GM15510 (cell line): ENCODE data around the gene SLC25A1.

Experiments
- POLR2A ChIP-seq: IDR thresholded peaks from 3 replicates; pipeline ENCODE4 v1.6.1; 2011; ENCODE audit warnings: borderline replicate concordance; ENCODE audit not compliant: insufficient read length; ENCODE audit errors: extremely low read depth

Gene SLC25A1

GRCh38 chr22:19131685-19132015 lies 46.9 kb downstream of the SLC25A1 start:
- TF ChIP-seq POLR2A, result no peak

GRCh38 chr22:19130959-19131684 lies 47.4 kb downstream of the SLC25A1 start, which contains the start of gene TSSK2:
Gene TSSK2, plus strand, starts transcription at chr22:19131308. Its CDS starts 92 bp downstream, at chr22:19131400.
- no peak for TF ChIP-seq POLR2A

GRCh38 chr22:19129871-19130270 lies 48.7 kb downstream of the SLC25A1 start:
- no peak for TF ChIP-seq POLR2A

- no peak for TF ChIP-seq POLR2A
These were observed 49.4 kb downstream of the SLC25A1 start for GRCh38 chr22:19128946-19129727.

GRCh38 chr22:19128009-19128401 lies 50.5 kb downstream of the SLC25A1 start:
- no peak for TF ChIP-seq POLR2A

GRCh38 chr22:19127329-19128008 lies 51.1 kb downstream of the SLC25A1 start:
- TF ChIP-seq POLR2A, result no peak

- no peak for TF ChIP-seq POLR2A
These were observed 51.9 kb downstream of the SLC25A1 start for GRCh38 chr22:19126309-19127273.
